Mesodermal cell (in vitro differentiated cells): Measurements from ENCODE around the gene CDKN3.
"Not testable (repeated sequence)": the region's sequence is repeated elsewhere in the genome, so short reads cannot be mapped to it uniquely, and the experiment has no call there.

Source experiments
- H3K27ac ChIP-seq: 2 replicates; pipeline ENCODE4 v1.7.0; 2013; ENCODE audit warnings: mild to moderate bottlenecking, low read depth, low read length, moderate library complexity; ENCODE audit not compliant: severe bottlenecking
- H3K36me3 ChIP-seq: 2 replicates; pipeline ENCODE4 v1.7.1; 2013; ENCODE audit warnings: mild to moderate bottlenecking, low read length, moderate library complexity; ENCODE audit not compliant: control insufficient read depth, insufficient read depth
- H3K4me1 ChIP-seq: one replicate; pipeline ENCODE4 v1.7.1; 2013; ENCODE audit warnings: mild to moderate bottlenecking, low read length; ENCODE audit not compliant: insufficient read depth, control insufficient read depth, poor library complexity, severe bottlenecking
- H3K4me3 ChIP-seq: 2 replicates; pipeline ENCODE4 v1.7.0; 2013; ENCODE audit warnings: low read length, control low read depth, mild to moderate bottlenecking; ENCODE audit not compliant: insufficient read depth, poor library complexity, severe bottlenecking; ENCODE audit errors: extremely low read depth
- H3K9me3 ChIP-seq: 2 replicates; pipeline ENCODE4 v1.7.1; 2013; ENCODE audit warnings: mild to moderate bottlenecking, low read length, moderate library complexity; ENCODE audit not compliant: control insufficient read depth
- WGBS, 2 experiments: methylation state at CpG; one replicate each; pipeline ENCODE4 v1.1.5; 2013; ENCODE audit warnings: missing lambda C conversion rate in 2 of 2; ENCODE audit not compliant: insufficient coverage in 2 of 2; 5-methylcytosine and 5-hydroxymethylcytosine counted together

Gene CDKN3

GRCh38 chr14:54440873-54441868 is 44.4 kb downstream of the CDKN3 start, which contains the start of gene CNIH1:
TSS of gene CNIH1 (minus strand) at chr14:54441374. CDS start at chr14:54441327, 47 bp downstream.
- H3K36me3 ChIP-seq, result peaks cover 6% of the 10 kb centered on the region
- H3K4me1 ChIP-seq, result peaks cover 13% of the 10 kb centered on the region
- H3K9me3 ChIP-seq, result no peaks in the 10 kb centered on the region
- peak within 1 kb of the TSS; percentile 70 for H3K4me3 ChIP-seq
- WGBS, 2 experiments, result 2 to 5% methylated on average over 42 to 53 of the region's 100 CpGs
- H3K27ac ChIP-seq, result peak within 1 kb of the TSS; percentile 98

DNA sequence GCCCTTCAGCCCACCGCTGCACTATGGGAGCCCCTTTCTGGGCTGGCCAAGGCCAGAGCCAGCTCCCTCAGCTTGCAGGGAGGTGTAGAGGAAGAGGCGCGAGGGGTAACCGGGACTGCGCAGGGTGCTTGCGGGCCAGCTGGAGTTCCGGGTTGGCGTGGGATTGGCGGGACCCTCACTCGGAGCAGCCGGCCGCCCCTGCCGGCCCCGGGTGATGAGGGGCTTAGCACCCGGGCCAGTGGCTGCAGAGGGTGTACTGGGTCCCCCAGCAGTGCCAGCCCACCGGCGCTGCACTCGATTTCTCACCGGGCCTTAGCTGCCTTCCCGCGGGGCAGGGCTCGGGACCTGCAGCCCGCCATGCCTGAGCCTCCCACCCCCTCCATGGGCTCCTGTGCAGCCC is 46.2 kb downstream of the CDKN3 start:
- not testable (repeated sequence) for H3K36me3 ChIP-seq, H3K9me3 ChIP-seq, H3K27ac ChIP-seq, H3K4me1 ChIP-seq, H3K4me3 ChIP-seq
- 92 to 94% methylated on average over 6 to 11 of the region's 23 CpGs for WGBS, 2 experiments

DNA sequence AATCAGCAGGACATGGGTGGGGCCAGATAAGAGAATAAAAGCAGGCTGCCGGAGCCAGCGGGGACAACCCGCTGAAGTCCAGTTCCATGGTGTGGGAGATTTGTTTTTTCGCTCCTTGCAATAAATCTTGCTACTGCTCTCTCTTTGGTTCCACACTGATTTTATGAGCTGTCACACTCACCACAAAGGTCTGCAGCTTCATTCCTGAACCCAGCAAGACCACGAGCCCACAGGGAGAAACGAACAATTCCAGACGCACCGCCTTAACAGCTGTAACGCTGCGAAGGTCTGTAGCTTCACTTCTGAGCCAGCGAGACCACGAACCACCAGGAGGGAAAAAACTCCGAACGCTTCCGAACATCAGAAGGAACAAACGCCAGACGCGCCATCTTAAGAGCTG is 47.2 kb downstream of the CDKN3 start:
- H3K4me3 ChIP-seq, result no peak overlapping the region
- no peak overlapping the region for H3K27ac ChIP-seq
- H3K9me3 ChIP-seq, result no peaks in the 10 kb centered on the region
- no peaks in the 10 kb centered on the region for H3K36me3 ChIP-seq
- WGBS, 2 experiments, result 91 to 93% methylated on average over 14 to 15 of the region's 18 CpGs
- H3K4me1 ChIP-seq, result peaks cover 5% of the 10 kb centered on the region

DNA sequence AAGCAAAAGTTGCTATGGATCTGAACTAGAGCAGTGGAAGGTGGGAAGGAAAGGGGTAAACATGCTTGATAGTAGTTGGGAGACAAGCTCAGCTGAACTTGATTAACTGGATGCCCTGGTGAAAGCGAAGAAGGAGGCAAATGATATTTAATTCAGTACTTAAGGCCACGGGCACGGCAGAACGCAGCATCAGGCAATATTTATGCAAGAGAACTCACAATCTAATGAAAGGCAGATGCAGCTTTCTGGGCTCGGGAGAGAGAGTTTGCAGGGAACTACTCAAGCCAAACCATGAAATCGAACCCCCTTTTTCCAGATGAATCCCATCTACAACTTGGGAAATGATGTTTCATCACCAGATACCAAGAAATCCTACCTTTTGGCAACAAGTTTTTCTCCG is 47.9 kb downstream of the CDKN3 start:
- WGBS, 2 experiments, result 97% methylated on average over 7 of the region's 7 CpGs
- no peaks in the 10 kb centered on the region for H3K9me3 ChIP-seq
- H3K27ac ChIP-seq, result no peak overlapping the region
- no peak overlapping the region for H3K4me3 ChIP-seq
- H3K4me1 ChIP-seq, result peaks cover 5% of the 10 kb centered on the region
- no peaks in the 10 kb centered on the region for H3K36me3 ChIP-seq

DNA sequence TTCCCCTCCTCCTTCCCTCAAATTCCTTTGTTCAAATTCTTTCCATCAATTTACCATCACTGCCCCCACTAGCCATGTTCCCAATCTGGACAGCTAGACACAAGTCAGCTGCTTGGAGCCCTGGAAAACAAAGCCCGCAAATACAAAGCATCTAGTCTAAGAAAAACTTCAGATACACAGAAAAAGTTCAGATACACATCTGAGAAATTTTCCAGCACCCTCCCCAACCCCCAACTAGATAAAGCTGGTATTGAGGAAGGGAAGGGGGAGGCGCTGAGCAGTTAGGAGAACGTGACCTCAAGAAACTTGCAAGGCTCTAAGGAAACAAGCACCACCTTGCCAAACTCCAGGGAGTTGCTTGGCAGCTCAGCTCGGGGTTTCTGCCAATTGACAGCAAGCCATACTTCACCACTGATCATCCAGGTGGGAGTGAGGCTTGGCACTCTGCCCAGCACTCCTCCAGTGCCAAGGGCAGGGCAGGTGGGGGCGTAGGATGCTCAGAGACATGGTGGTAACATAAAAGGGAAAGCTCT is 49.4 kb downstream of the CDKN3 start:
- Histone ChIP-seq H3K9me3 (no peaks in the 10 kb centered on the region), H3K36me3 (no peaks in the 10 kb centered on the region), H3K27ac (no peak overlapping the region), H3K4me1 (peaks cover 9% of the 10 kb centered on the region), H3K4me3 (no peak overlapping the region)
- 50 to 75% methylated on average over 1 to 3 of the region's 5 CpGs for WGBS, 2 experiments

DNA sequence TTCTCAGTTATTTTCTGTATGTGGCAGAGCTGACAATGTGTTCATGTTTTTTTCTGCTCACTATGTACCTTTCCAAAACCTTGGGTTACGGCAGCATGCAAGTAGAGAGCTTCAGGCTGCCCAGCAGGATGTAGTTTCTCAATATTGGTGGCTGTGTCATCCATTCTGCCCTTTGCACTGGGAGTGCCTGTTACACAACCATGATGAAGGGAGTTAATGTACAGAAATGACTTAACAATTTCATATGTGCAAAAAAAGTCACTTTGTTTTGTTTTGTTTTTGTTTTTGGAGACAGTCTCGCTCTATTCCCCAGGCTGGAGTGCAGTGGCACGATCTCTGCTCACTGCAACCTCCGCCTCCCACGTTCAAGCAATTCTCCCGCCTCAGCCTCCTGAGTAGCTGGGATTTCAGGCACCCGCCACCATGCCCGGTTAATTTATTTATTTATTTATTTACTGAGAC is 50.5 kb downstream of the CDKN3 start:
- WGBS, 2 experiments, result 93 to 96% methylated on average over 6 to 8 of the region's 8 CpGs
- no peak overlapping the region for H3K27ac ChIP-seq
- no peak overlapping the region for H3K4me3 ChIP-seq
- no peaks in the 10 kb centered on the region for H3K36me3 ChIP-seq
- H3K9me3 ChIP-seq, result no peaks in the 10 kb centered on the region
- H3K4me1 ChIP-seq, result peaks cover 9% of the 10 kb centered on the region

DNA sequence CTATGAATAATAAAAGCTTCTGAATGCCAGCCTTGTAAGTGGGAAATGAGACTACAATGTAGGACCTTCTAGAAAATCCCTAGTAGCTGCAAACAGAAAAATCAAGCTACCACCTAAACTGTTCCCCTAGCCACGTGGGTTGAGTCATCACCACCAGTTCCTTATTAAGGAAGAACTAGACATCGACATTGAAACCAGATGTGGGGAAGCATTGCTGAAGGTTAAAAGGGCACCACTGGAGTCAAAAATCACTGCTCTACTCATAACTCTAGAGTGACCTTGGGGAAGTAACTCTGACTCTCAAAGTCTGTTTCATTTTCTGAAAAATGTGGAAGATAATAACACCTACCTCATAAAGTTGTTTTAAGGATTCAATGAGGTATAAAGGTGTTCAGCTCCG is 53.7 kb downstream of the CDKN3 start:
- Histone ChIP-seq H3K4me1 (peaks cover 9% of the 10 kb centered on the region), H3K27ac (no peak overlapping the region), H3K36me3 (no peaks in the 10 kb centered on the region), H3K4me3 (no peak overlapping the region), H3K9me3 (no peaks in the 10 kb centered on the region)
- 100% methylated on average over 2 of the region's 3 CpGs; no CpG with 5 or more reads in 1 of the 2 experiments for WGBS, 2 experiments

DNA sequence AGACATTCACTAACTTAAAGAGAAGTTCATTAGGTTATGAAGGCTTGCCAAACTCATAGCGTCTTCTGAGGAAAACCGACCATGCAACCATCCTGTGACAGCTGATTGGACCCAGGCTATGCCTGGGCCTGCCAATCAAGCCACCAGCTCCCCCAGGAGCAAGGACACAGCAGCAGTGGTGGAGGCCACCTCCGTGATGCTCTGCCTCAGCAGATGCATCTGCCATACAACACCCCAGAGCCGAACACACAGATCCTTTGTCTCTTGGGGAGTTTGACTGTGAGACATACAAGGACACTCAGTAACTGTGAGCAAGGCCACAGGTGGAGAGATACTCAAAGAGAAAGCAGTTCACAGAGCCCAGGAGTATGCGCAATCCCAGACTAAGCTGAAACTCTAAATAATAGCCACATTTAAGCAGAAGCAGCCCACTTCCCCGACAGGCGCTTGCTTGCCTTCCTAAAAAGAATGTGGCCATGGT is 54.4 kb downstream of the CDKN3 start:
- 89 to 94% methylated on average over 6 of the region's 7 CpGs for WGBS, 2 experiments
- Histone ChIP-seq H3K27ac (no peak overlapping the region), H3K36me3 (no peaks in the 10 kb centered on the region), H3K4me1 (peaks cover 6% of the 10 kb centered on the region), H3K9me3 (no peaks in the 10 kb centered on the region), H3K4me3 (no peak overlapping the region)

- peaks cover 4% of the 10 kb centered on the region for H3K4me1 ChIP-seq
- 93 to 100% methylated on average over 1 to 2 of the region's 3 CpGs for WGBS, 2 experiments
- H3K27ac ChIP-seq, result no peak overlapping the region
- no peaks in the 10 kb centered on the region for H3K9me3 ChIP-seq
- H3K4me3 ChIP-seq, result no peak overlapping the region
- H3K36me3 ChIP-seq, result no peaks in the 10 kb centered on the region
Measured at GRCh38 chr14:54451961-54452360, 55.2 kb downstream of the CDKN3 start.

- Histone ChIP-seq H3K4me1 (peaks cover 4% of the 10 kb centered on the region), H3K9me3 (no peaks in the 10 kb centered on the region), H3K36me3 (no peaks in the 10 kb centered on the region), H3K27ac (no peak overlapping the region), H3K4me3 (no peak overlapping the region)
- WGBS, 2 experiments, result 96% methylated on average over 3 of the region's 3 CpGs; no CpG with 5 or more reads in 1 of the 2 experiments
Measured at GRCh38 chr14:54453252-54453651, 56.4 kb downstream of the CDKN3 start.
